GM12892 (cell line): Measurements from ENCODE around the gene NIPSNAP3A.

Experiments used
- DNase-seq: peaks from one replicate; pipeline ENCODE4 v3.0.0; 2011; ENCODE audit not compliant: insufficient read length
- FAIRE-seq: peaks from 2 replicates; lab custom pipeline; 2011; peaks lifted over from hg19 to GRCh38; lab: Jason Lieb, UNC
- POLR2A ChIP-seq: IDR thresholded peaks from 2 replicates; pipeline ENCODE4 v1.6.1; 2011; ENCODE audit warnings: low read depth, low read length, control low read depth
- POLR2AphosphoS5 ChIP-seq: IDR thresholded peaks from 2 replicates; pipeline ENCODE4 v1.6.1; 2011; ENCODE audit warnings: low read depth, low read length, control low read depth
- TAF1 ChIP-seq: IDR thresholded peaks from 2 replicates; pipeline ENCODE4 v1.6.1; 2011; ENCODE audit warnings: low read depth, mild to moderate bottlenecking, control low read depth, low read length, borderline replicate concordance

Gene NIPSNAP3A

GRCh38 chr9:104775976-104776375 lies 28.5 kb downstream of the NIPSNAP3A start:
- no peak for DNase-seq

GRCh38 chr9:104776797-104777196 lies 29.3 kb downstream of the NIPSNAP3A start:
- TF ChIP-seq TAF1 (no peak), POLR2AphosphoS5 (no peak), POLR2A (no peak)
- DNase-seq (no peak), FAIRE-seq (no peak)

More at GRCh38 chr9:104775976-104776375, 28.5 kb downstream of the NIPSNAP3A start:
- no peak for FAIRE-seq
- TF ChIP-seq POLR2AphosphoS5 (no peak), POLR2A (no peak), TAF1 (no peak)

- no peak for DNase-seq
- no peak for TF ChIP-seq POLR2A
- no peak for TF ChIP-seq POLR2AphosphoS5
- TF ChIP-seq TAF1 = no peak
- no peak for FAIRE-seq
Observed at GRCh38 chr9:104778802-104779201, 31.3 kb downstream of the NIPSNAP3A start.

- TF ChIP-seq POLR2AphosphoS5 (no peak), POLR2A (no peak), TAF1 (no peak)
- no peak for FAIRE-seq
- no peak for DNase-seq
Observed at GRCh38 chr9:104779334-104779733, 31.9 kb downstream of the NIPSNAP3A start.

GRCh38 chr9:104779946-104780535 lies 32.6 kb downstream of the NIPSNAP3A start:
- FAIRE-seq (no peak), DNase-seq (no peak)
- no peak for TF ChIP-seq TAF1
- no peak for TF ChIP-seq POLR2A
- no peak for TF ChIP-seq POLR2AphosphoS5

- no peak for TF ChIP-seq POLR2A
- TF ChIP-seq TAF1 = no peak
- TF ChIP-seq POLR2AphosphoS5 = no peak
- no peak for FAIRE-seq
- no peak for DNase-seq
Observed at GRCh38 chr9:104780796-104781395, 33.4 kb downstream of the NIPSNAP3A start.

GRCh38 chr9:104783588-104783987 lies 36.1 kb downstream of the NIPSNAP3A start:
- no peak for FAIRE-seq
- DNase-seq = no peak
- no peak for TF ChIP-seq POLR2A
- TF ChIP-seq TAF1 = no peak
- TF ChIP-seq POLR2AphosphoS5 = no peak

GRCh38 chr9:104784098-104784497 lies 36.6 kb downstream of the NIPSNAP3A start:
- FAIRE-seq (no peak), DNase-seq (no peak)
- TF ChIP-seq POLR2A = no peak
- no peak for TF ChIP-seq POLR2AphosphoS5
- TF ChIP-seq TAF1 = no peak

- DNase-seq = no peak
- TF ChIP-seq TAF1 = no peak
- FAIRE-seq = no peak
Observed at GRCh38 chr9:104786293-104786692, 38.8 kb downstream of the NIPSNAP3A start.

GRCh38 chr9:104787306-104788015 lies 40.0 kb downstream of the NIPSNAP3A start:
- no peak for DNase-seq
- TF ChIP-seq TAF1 (no peak), POLR2A (no peak), POLR2AphosphoS5 (no peak)
- no peak for FAIRE-seq

- TF ChIP-seq TAF1 (no peak), POLR2A (no peak), POLR2AphosphoS5 (no peak)
- no peak for FAIRE-seq
- DNase-seq = no peak
Observed at GRCh38 chr9:104788251-104788650, 40.8 kb downstream of the NIPSNAP3A start.

GRCh38 chr9:104794070-104794469 lies 46.6 kb downstream of the NIPSNAP3A start:
- FAIRE-seq (no peak), DNase-seq (no peak)
- TF ChIP-seq POLR2AphosphoS5 = no peak
- no peak for TF ChIP-seq POLR2A
- TF ChIP-seq TAF1 = no peak
